Dendritic cell treated with granulocyte-macrophage colony-stimulating factor and Interleukin-4, amounts not matched to agents 40 ng/mL and 50 ng/mL, for 4 days (primary cell): ENCODE data around the gene PRKCH.
A peak's percentile ranks its signal among the peaks of the same experiment; 100 is the strongest.
"Not testable (repeated sequence)": the region's sequence is repeated elsewhere in the genome, so short reads cannot be mapped to it uniquely, and the experiment has no call there.

Experiments used
- H3K27ac Mint-ChIP-seq: one replicate; pipeline ENCODE4 v1.8.0; 2022; ENCODE audit warnings: mild to moderate bottlenecking, mixed read lengths
- H3K27me3 Mint-ChIP-seq: one replicate; pipeline ENCODE4 v1.8.0; 2022; ENCODE audit warnings: mild to moderate bottlenecking, mixed read lengths
- H3K36me3 Mint-ChIP-seq: one replicate; pipeline ENCODE4 v1.8.0; 2022; ENCODE audit warnings: low read depth, mixed read lengths
- H3K4me1 Mint-ChIP-seq: one replicate; pipeline ENCODE4 v1.8.0; 2022; ENCODE audit warnings: low read depth, mixed read lengths
- H3K4me3 Mint-ChIP-seq: one replicate; pipeline ENCODE4 v1.8.0; 2022; ENCODE audit warnings: mild to moderate bottlenecking, moderate library complexity, mixed read lengths
- H3K9me3 Mint-ChIP-seq: one replicate; pipeline ENCODE4 v1.8.0; 2022; ENCODE audit warnings: mixed read lengths
- intact Hi-C: fragments of 100-400 bp; cut with micrococcal nuclease; formaldehyde crosslinking; loops from one replicate; pipeline ENCODE4 v1.15.0; 2022

Gene PRKCH

GRCh38 chr14:61526405-61527312 lies 205.3 kb downstream of the PRKCH start:
- Mint-ChIP-seq H3K27ac (no peak overlapping the region), H3K4me1 (peaks cover 42% of the 10 kb centered on the region), H3K27me3 (peaks cover 2% of the 10 kb centered on the region), H3K9me3 (no peaks in the 10 kb centered on the region), H3K36me3 (no peaks in the 10 kb centered on the region), H3K4me3 (no peak overlapping the region)
- intact Hi-C loops: loop anchor here (5.0 kb wide), 1 partner anchor 49 kb away; no protein-coding TSS in a partner anchor

- Mint-ChIP-seq H3K4me3 (no peak overlapping the region), H3K36me3 (no peaks in the 10 kb centered on the region), H3K9me3 (no peaks in the 10 kb centered on the region)
These were observed 206.1 kb downstream of the PRKCH start for GRCh38 chr14:61527325-61528100.

GRCh38 chr14:61528591-61529021 lies 207.2 kb downstream of the PRKCH start:
- Mint-ChIP-seq H3K4me1 (peaks cover 52% of the 10 kb centered on the region), H3K36me3 (no peaks in the 10 kb centered on the region), H3K27ac (no peak overlapping the region), H3K27me3 (peaks cover 2% of the 10 kb centered on the region), H3K9me3 (no peaks in the 10 kb centered on the region), H3K4me3 (no peak overlapping the region)
- intact Hi-C loops: loop anchor here (5.0 kb wide), 1 partner anchor 51 kb away; no protein-coding TSS in a partner anchor

More at GRCh38 chr14:61527325-61528100, 206.1 kb downstream of the PRKCH start:
- intact Hi-C loops: loop anchor here (5.0 kb wide), 1 partner anchor 50 kb away; no protein-coding TSS in a partner anchor
- Mint-ChIP-seq H3K4me1 (peaks cover 42% of the 10 kb centered on the region), H3K27ac (peak overlapping the region; percentile 59), H3K27me3 (peaks cover 2% of the 10 kb centered on the region)

GRCh38 chr14:61529360-61529759 lies 208.0 kb downstream of the PRKCH start:
- H3K9me3 Mint-ChIP-seq, H3K36me3 Mint-ChIP-seq, H3K27me3 Mint-ChIP-seq, H3K27ac Mint-ChIP-seq, H3K4me3 Mint-ChIP-seq: not testable (repeated sequence)
- H3K4me1 Mint-ChIP-seq: peaks cover 55% of the 10 kb centered on the region
- intact Hi-C loops: loop anchor here (5.0 kb wide), 1 partner anchor 52 kb away; no protein-coding TSS in a partner anchor

- Mint-ChIP-seq H3K4me1 (peaks cover 47% of the 10 kb centered on the region), H3K27ac (no peak overlapping the region)
These were observed 208.9 kb downstream of the PRKCH start for GRCh38 chr14:61530296-61530695.

GRCh38 chr14:61530896-61531295 lies 209.5 kb downstream of the PRKCH start:
- Mint-ChIP-seq H3K27ac (no peak overlapping the region), H3K4me1 (peaks cover 41% of the 10 kb centered on the region), H3K4me3 (no peak overlapping the region), H3K36me3 (no peaks in the 10 kb centered on the region), H3K27me3 (peaks cover 2% of the 10 kb centered on the region), H3K9me3 (no peaks in the 10 kb centered on the region)
- intact Hi-C loops: no loop called here

More at GRCh38 chr14:61530296-61530695, 208.9 kb downstream of the PRKCH start:
- intact Hi-C loops: no loop called here
- Mint-ChIP-seq H3K9me3 (no peaks in the 10 kb centered on the region), H3K36me3 (no peaks in the 10 kb centered on the region), H3K4me3 (no peak overlapping the region), H3K27me3 (peaks cover 2% of the 10 kb centered on the region)

GRCh38 chr14:61531465-61532122 lies 210.2 kb downstream of the PRKCH start:
- Mint-ChIP-seq H3K36me3 (no peaks in the 10 kb centered on the region), H3K4me3 (no peak overlapping the region), H3K27me3 (peaks cover 2% of the 10 kb centered on the region), H3K27ac (no peak overlapping the region), H3K9me3 (no peaks in the 10 kb centered on the region), H3K4me1 (peaks cover 34% of the 10 kb centered on the region)
- intact Hi-C loops: no loop called here

GRCh38 chr14:61532123-61532505 lies 210.7 kb downstream of the PRKCH start:
- no peaks in the 10 kb centered on the region for H3K9me3 Mint-ChIP-seq
- no peak overlapping the region for H3K27ac Mint-ChIP-seq
- intact Hi-C loops: no loop called here
- H3K4me3 Mint-ChIP-seq: no peak overlapping the region
- peaks cover 32% of the 10 kb centered on the region for H3K4me1 Mint-ChIP-seq
- H3K27me3 Mint-ChIP-seq: peaks cover 2% of the 10 kb centered on the region
- H3K36me3 Mint-ChIP-seq: no peaks in the 10 kb centered on the region

- intact Hi-C loops: no loop called here
- no peaks in the 10 kb centered on the region for H3K9me3 Mint-ChIP-seq
- peaks cover 32% of the 10 kb centered on the region for H3K4me1 Mint-ChIP-seq
- no peak overlapping the region for H3K4me3 Mint-ChIP-seq
- peak overlapping the region; percentile 2 for H3K27ac Mint-ChIP-seq
- no peaks in the 10 kb centered on the region for H3K36me3 Mint-ChIP-seq
- H3K27me3 Mint-ChIP-seq: no peaks in the 10 kb centered on the region
These were observed 211.4 kb downstream of the PRKCH start for GRCh38 chr14:61532763-61533162.

GRCh38 chr14:61533513-61534255 lies 212.3 kb downstream of the PRKCH start:
- intact Hi-C loops: no loop called here
- Mint-ChIP-seq H3K9me3 (no peaks in the 10 kb centered on the region), H3K36me3 (no peaks in the 10 kb centered on the region), H3K4me3 (no peak overlapping the region), H3K27me3 (no peaks in the 10 kb centered on the region), H3K27ac (no peak overlapping the region), H3K4me1 (peaks cover 23% of the 10 kb centered on the region)

GRCh38 chr14:61535032-61535431 lies 213.7 kb downstream of the PRKCH start:
- H3K27me3 Mint-ChIP-seq: no peaks in the 10 kb centered on the region
- H3K4me1 Mint-ChIP-seq: peaks cover 22% of the 10 kb centered on the region
- no peak overlapping the region for H3K4me3 Mint-ChIP-seq
- intact Hi-C loops: no loop called here
- no peaks in the 10 kb centered on the region for H3K9me3 Mint-ChIP-seq
- no peaks in the 10 kb centered on the region for H3K36me3 Mint-ChIP-seq
- H3K27ac Mint-ChIP-seq: no peak overlapping the region

- no peaks in the 10 kb centered on the region for H3K36me3 Mint-ChIP-seq
- H3K27ac Mint-ChIP-seq: no peak overlapping the region
- intact Hi-C loops: no loop called here
- H3K4me1 Mint-ChIP-seq: peaks cover 22% of the 10 kb centered on the region
- no peaks in the 10 kb centered on the region for H3K9me3 Mint-ChIP-seq
- no peak overlapping the region for H3K4me3 Mint-ChIP-seq
- H3K27me3 Mint-ChIP-seq: no peaks in the 10 kb centered on the region
These were observed 214.1 kb downstream of the PRKCH start for GRCh38 chr14:61535458-61535857.
